HG03196 (cell line): ENCODE measurements around the gene PRKCZ.
"Not testable (repeated sequence)": the region's sequence is repeated elsewhere in the genome, so short reads cannot be mapped to it uniquely, and the experiment has no call there.

Source experiments
- ATAC-seq: cut with Tn5 transposase; IDR thresholded peaks from one replicate; pipeline ENCODE4 v1.9.1; 2021; ENCODE audit not compliant: unreplicated experiment

PRKCZ gene

GRCh38 chr1:2133039-2133878 lies 83.0 kb downstream of the PRKCZ start:
- ATAC-seq, result peak; percentile 85

- no peak for ATAC-seq
Measured at GRCh38 chr1:2133879-2134215, 83.6 kb downstream of the PRKCZ start.

GRCh38 chr1:2134266-2134620 lies 84.0 kb downstream of the PRKCZ start:
- ATAC-seq, result no peak

- ATAC-seq, result no peak
Measured at GRCh38 chr1:2134621-2135307, 84.6 kb downstream of the PRKCZ start.

- ATAC-seq, result no peak
Measured at GRCh38 chr1:2135441-2135841, 85.2 kb downstream of the PRKCZ start.

DNA sequence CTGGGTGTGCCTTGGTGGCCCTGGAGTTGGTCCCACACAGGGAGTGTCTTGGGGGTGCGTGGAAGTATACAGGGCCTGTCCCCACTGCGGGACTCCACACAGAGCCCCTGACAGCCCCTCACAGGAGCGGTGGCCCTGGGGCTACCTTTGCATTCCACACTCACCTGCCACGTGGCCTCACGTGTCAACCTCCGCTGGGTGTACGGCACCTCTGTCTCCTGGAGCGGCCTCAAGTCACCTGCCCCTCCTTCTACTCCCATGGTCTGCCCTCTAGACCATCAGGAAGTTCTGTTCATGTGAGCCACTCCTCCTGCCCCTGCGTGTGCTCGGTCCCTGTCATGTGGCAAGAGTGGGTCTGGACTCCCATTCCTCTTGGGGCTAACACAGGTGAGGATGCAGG lies 85.7 kb downstream of the PRKCZ start:
- ATAC-seq, result no peak

DNA sequence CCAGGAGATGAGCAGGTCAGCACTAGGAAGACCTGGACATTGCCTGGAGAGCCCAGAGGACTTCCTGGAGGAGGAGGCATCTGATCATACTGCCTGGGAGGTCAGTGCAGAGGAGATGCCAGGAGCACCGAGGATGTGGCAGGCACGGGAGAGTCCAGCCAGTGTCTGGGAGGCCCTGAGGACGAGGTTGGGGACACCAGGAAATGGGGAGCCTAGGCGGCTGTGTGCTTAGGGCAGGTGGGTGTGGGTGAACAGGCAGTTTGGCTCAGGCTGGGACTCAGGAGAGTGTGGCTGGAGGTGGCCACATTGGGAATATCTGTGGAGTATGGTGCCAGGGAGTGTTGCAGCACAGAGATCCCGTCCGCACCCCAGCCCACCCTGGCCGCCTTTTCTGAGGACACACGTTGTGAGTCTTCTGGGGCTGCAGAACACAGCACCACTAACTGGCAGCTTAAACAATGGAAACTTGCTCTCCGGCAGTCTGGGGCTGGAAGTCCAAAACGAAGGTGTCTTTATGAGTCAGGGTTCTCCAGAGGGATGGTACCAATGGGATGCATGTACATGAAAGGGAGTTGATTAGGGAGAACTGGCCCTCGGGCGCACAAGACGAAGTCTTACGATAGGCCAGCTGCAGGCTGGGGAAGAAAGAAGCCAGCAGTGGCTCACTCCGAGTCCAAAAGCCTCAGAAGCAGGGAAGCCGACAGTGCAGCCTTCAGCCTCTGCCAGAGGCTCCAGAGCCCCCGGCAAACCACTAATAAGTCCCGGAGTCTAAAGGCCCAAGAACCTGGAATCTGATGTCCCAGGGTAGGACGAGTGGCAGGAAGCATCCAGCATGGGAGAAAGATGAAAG lies 86.4 kb downstream of the PRKCZ start:
- no peak for ATAC-seq

DNA sequence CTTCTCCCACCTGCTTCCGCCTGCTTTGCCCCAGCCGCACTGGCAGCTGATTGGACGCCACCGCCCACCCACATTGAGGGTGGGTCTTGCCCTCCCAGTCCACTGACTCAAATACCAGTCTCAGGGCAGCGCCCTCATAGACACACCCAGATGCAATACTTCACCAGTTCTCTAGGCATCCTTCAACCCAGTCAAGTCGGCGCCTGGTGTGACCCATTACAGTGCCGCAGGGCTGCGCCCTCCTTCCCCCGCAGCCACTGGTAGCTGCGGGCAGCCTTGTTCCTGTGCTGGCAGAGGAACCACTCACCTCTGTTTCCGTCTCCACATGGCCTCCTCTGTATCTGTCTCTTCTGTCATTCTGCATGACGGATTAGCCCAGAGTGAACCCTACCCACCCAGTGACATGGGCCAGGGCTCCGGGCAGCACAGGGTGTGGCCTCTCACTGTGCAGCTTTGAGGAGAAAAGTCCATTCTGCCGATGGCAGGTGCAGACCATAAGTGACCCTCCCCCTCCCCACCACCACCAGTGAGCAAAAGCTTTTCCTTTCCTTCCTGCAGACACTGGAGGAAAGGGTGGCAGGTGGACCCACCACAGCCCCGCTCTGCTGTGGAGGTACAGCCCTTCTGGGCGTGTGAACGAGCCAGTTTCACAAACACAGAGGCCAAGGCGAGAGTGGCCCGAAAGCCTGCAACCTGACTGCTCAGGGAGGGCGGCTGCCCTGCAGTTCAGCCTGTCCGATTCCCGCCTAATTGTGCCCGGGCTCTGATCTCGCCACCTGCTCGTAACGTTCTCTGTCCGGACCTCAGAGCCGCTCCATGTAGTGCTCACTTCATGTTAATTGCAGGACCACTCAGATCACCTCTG lies 87.3 kb downstream of the PRKCZ start:
- no peak for ATAC-seq

- ATAC-seq, result not testable (repeated sequence)
Measured at GRCh38 chr1:2139156-2139555, 88.9 kb downstream of the PRKCZ start.

DNA sequence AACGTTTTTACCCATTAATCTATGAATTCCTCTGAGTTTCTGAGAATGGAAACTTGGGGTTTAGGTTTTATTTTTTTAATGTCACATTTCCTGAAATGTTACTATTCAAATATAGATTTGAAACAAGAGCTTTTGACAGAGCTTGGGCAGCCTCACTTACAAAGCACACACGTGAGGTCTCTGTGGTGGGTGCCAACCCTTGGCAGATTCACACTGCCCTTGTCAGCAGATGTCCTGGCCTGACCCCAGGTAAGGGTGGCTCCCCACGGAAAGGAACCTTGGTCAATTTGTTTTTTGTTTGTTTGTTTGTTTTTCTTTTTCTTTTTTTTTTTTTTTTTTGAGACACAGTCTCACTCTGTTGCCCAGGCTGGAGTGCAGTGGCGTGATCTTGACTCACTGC lies 90.8 kb downstream of the PRKCZ start:
- ATAC-seq, result no peak

DNA sequence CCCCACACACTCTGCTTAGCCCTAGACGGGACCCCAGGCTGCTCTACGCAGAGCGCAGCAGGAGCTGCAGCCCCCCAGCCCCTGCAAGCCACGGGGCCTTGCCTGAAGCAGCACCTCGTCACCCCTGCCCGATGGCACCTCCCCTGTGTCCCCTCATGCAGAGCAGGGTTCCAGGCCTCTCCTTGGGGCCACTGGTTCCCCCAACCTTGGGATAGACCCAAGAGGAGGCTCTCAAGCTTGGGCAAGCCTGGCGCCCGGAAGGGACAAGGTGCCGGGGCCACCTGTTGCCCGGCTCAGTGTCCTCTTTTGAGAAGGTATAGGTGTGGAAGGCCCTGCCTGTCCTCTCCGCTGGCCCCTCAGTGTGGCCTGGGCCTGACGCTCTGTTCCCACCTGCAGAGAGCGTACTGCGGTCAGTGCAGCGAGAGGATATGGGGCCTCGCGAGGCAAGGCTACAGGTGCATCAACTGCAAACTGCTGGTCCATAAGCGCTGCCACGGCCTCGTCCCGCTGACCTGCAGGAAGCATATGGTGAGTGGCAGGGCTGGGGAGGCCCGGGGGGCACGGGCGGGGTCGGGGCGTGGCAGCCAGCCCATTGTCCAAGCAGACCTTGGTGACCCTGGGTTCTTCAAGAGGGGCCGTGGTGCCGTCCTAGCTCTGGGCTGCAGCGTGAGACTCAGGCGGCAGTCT lies 93.7 kb downstream of the PRKCZ start:
- no peak for ATAC-seq

GRCh38 chr1:2144501-2145090 lies 94.4 kb downstream of the PRKCZ start:
- ATAC-seq, result no peak

- no peak for ATAC-seq
Measured at GRCh38 chr1:2145946-2146835, 96.0 kb downstream of the PRKCZ start.

GRCh38 chr1:2146836-2147517 lies 96.8 kb downstream of the PRKCZ start:
- no peak for ATAC-seq

DNA sequence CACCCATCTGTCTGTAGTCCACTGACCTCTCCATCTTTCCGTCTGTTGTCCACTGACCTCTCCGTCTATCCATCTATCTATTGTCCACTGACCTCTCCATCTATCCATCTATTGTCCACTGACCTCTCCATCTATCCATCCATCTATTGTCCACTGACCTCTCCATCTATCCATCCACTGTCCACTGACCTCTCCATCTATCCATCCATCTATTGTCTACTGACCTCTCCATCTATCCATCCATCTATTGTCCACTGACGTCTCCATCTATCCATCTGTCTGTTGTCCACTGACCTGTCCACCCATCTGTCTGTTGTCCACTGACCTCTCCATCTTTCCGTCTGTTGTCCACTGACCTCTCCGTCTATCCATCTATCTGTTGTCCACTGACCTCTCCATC lies 97.7 kb downstream of the PRKCZ start:
- ATAC-seq, result not testable (repeated sequence)

DNA sequence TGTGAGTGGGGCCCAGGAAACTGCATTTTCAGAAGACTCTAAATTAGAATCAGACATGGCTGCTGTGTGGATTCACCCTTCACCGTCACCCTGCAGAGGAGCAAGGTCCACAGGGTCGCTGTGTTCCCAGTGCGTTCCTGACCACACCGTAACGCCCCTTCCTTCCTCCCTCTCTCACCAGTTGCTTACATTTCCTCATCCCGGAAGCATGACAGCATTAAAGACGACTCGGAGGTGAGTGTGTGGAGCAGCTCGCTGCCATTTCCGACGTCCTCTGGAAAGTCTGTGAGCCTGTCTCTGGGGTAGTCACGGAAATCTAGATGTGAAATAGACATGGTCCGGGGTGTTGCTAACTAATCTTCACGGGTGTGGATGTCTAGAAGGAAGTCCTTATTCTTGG lies 98.5 kb downstream of the PRKCZ start:
- ATAC-seq, result no peak

DNA sequence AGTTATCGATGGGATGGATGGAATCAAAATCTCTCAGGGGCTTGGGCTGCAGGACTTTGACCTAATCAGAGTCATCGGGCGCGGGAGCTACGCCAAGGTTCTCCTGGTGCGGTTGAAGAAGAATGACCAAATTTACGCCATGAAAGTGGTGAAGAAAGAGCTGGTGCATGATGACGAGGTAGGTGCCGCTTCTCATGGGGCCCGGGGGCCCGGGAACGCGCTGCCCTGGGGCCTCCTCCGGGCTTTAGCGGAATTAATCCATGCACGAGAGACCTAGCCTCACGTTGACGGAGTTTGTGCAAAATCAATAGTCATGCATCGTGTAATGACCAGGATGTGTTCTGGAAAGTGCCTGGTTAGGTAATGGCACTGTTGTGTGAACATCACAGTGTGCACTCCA lies 100.6 kb downstream of the PRKCZ start:
- no peak for ATAC-seq

DNA sequence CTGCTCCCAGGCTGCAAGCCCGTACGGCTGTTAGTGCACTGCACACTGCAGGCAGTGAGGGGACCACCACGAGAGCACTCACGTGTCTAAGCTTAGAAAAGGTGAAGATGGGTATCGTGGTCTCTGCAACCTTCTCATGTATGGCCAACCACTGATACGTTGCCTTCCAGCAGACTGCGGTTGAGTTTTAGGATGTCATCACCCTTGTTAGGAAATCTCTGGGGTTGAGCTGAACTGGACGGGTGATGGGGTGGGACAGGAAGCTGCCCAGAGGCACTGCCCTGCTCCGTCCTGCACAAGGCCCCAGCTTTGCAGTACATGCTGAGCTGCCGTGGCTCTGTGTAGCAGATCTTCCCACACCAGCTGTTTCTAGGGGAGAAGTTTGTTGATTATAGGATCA lies 101.0 kb downstream of the PRKCZ start:
- no peak for ATAC-seq
